ENCODE measurements around the gene EPC1.

The EPC1 gene

GRCh38 chr10:32376771-32377170 lies 29.8 kb upstream of the EPC1 start:
- no peak for TF ChIP-seq CREB5 (CRISPR knock-in tag; IDR thresholded peaks at IDR 0.05; ENCODE audit: low read depth)
- TF ChIP-seq, protein P1, sequence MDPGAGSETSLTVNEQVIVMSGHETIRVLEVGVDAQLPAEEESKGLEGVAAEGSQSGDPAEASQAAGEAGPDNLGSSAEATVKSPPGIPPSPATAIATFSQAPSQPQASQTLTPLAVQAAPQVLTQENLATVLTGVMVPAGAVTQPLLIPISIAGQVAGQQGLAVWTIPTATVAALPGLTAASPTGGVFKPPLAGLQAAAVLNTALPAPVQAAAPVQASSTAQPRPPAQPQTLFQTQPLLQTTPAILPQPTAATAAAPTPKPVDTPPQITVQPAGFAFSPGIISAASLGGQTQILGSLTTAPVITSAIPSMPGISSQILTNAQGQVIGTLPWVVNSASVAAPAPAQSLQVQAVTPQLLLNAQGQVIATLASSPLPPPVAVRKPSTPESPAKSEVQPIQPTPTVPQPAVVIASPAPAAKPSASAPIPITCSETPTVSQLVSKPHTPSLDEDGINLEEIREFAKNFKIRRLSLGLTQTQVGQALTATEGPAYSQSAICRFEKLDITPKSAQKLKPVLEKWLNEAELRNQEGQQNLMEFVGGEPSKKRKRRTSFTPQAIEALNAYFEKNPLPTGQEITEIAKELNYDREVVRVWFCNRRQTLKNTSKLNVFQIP (CRISPR knock-in tag; IDR thresholded peaks at IDR 0.05; ENCODE audit: borderline replicate concordance, low read depth) = no peak
- no peak for TF ChIP-seq ZNF70 (CRISPR knock-in tag; IDR thresholded peaks at IDR 0.05)
- TF ChIP-seq CSRNP3 (CRISPR knock-in tag; IDR thresholded peaks at IDR 0.05) = no peak
- TF ChIP-seq ZFP30 (CRISPR knock-in tag; IDR thresholded peaks at IDR 0.05) = no peak
- no peak for TF ChIP-seq PPARA (CRISPR knock-in tag; IDR thresholded peaks at IDR 0.05; ENCODE audit: borderline replicate concordance)
- TF ChIP-seq, protein P2, sequence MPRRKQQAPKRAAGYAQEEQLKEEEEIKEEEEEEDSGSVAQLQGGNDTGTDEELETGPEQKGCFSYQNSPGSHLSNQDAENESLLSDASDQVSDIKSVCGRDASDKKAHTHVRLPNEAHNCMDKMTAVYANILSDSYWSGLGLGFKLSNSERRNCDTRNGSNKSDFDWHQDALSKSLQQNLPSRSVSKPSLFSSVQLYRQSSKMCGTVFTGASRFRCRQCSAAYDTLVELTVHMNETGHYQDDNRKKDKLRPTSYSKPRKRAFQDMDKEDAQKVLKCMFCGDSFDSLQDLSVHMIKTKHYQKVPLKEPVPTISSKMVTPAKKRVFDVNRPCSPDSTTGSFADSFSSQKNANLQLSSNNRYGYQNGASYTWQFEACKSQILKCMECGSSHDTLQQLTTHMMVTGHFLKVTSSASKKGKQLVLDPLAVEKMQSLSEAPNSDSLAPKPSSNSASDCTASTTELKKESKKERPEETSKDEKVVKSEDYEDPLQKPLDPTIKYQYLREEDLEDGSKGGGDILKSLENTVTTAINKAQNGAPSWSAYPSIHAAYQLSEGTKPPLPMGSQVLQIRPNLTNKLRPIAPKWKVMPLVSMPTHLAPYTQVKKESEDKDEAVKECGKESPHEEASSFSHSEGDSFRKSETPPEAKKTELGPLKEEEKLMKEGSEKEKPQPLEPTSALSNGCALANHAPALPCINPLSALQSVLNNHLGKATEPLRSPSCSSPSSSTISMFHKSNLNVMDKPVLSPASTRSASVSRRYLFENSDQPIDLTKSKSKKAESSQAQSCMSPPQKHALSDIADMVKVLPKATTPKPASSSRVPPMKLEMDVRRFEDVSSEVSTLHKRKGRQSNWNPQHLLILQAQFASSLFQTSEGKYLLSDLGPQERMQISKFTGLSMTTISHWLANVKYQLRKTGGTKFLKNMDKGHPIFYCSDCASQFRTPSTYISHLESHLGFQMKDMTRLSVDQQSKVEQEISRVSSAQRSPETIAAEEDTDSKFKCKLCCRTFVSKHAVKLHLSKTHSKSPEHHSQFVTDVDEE (CRISPR knock-in tag; IDR thresholded peaks at IDR 0.05) = no peak
- no peak for TF ChIP-seq GLIS3 (CRISPR knock-in tag; IDR thresholded peaks at IDR 0.05)
- TF ChIP-seq SNAI2 (CRISPR knock-in tag; IDR thresholded peaks at IDR 0.05) = no peak
- no peak for TF ChIP-seq TOX (CRISPR knock-in tag; IDR thresholded peaks at IDR 0.05; ENCODE audit: borderline replicate concordance)
- no peak for TF ChIP-seq BACH2 (CRISPR knock-in tag; IDR thresholded peaks at IDR 0.05; ENCODE audit: borderline replicate concordance)
- TF ChIP-seq PATZ1 (CRISPR knock-in tag; IDR thresholded peaks at IDR 0.05; ENCODE audit: borderline replicate concordance) = no peak
- no peak for TF ChIP-seq ESRRG (CRISPR knock-in tag; IDR thresholded peaks at IDR 0.05)
- no peak for TF ChIP-seq TCF4 (CRISPR knock-in tag; IDR thresholded peaks at IDR 0.05; ENCODE audit: borderline replicate concordance)
- no peak for TF ChIP-seq ISL1 (CRISPR knock-in tag; IDR thresholded peaks at IDR 0.05)
- TF ChIP-seq RARB (CRISPR knock-in tag; IDR thresholded peaks at IDR 0.05) = no peak
- ATAC-seq = no peak

DNA sequence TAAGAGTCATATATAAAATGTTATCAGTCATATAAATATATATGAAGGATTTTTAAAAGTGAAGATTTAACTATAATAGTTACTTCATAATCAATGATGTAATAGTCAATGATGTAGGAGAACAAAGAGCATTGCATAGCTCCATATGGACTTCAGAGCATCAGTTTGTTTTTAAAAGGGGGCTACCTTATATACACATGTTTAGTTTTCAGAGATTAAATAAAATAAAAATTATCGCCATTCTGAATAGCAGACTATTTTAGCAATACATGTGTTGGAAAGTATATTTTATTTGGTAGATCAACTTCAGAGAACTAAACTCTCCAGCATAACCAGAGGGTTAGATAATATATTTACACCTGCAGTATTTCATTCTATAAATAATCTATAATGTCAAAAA lies 29.1 kb upstream of the EPC1 start:
- no peak for TF ChIP-seq CSDC2 (CRISPR knock-in tag; IDR thresholded peaks at IDR 0.05)
- no peak for TF ChIP-seq ARNTL (CRISPR knock-in tag; IDR thresholded peaks at IDR 0.05; ENCODE audit: borderline replicate concordance, low read depth)
- no peak for TF ChIP-seq SNAI2 (CRISPR knock-in tag; IDR thresholded peaks at IDR 0.05)
- ATAC-seq = no peak

GRCh38 chr10:32375631-32376030 lies 28.7 kb upstream of the EPC1 start:
- TF ChIP-seq OSR1 (CRISPR knock-in tag; IDR thresholded peaks at IDR 0.05) (no peak), PATZ1 (CRISPR knock-in tag; IDR thresholded peaks at IDR 0.05; ENCODE audit: borderline replicate concordance) (no peak), ZNF70 (CRISPR knock-in tag; IDR thresholded peaks at IDR 0.05) (no peak), TCF4 (CRISPR knock-in tag; IDR thresholded peaks at IDR 0.05; ENCODE audit: borderline replicate concordance) (no peak), CSDC2 (CRISPR knock-in tag; IDR thresholded peaks at IDR 0.05) (no peak), SNAI2 (CRISPR knock-in tag; IDR thresholded peaks at IDR 0.05) (no peak)
- TF ChIP-seq, protein P2 (CRISPR knock-in tag; IDR thresholded peaks at IDR 0.05) = no peak
- ATAC-seq = no peak

All from SK-N-SH treated with all-trans-retinoic acid at 6 μM for 48 hours (cell line).